ENCODE results near the gene SEMA3A. TPM values are rescaled to one million over a fixed set of nuclear protein-coding genes. Genes with fewer than 3 reads are reported as not detected.
"Not testable (repeated sequence)": the region's sequence is repeated elsewhere in the genome, so short reads cannot be mapped to it uniquely, and the experiment has no call there.

The SEMA3A gene
- total RNA-seq, 4 donors from 2014 or later, result 3.1 to 88.9 (median 6.5) TPM

DNA sequence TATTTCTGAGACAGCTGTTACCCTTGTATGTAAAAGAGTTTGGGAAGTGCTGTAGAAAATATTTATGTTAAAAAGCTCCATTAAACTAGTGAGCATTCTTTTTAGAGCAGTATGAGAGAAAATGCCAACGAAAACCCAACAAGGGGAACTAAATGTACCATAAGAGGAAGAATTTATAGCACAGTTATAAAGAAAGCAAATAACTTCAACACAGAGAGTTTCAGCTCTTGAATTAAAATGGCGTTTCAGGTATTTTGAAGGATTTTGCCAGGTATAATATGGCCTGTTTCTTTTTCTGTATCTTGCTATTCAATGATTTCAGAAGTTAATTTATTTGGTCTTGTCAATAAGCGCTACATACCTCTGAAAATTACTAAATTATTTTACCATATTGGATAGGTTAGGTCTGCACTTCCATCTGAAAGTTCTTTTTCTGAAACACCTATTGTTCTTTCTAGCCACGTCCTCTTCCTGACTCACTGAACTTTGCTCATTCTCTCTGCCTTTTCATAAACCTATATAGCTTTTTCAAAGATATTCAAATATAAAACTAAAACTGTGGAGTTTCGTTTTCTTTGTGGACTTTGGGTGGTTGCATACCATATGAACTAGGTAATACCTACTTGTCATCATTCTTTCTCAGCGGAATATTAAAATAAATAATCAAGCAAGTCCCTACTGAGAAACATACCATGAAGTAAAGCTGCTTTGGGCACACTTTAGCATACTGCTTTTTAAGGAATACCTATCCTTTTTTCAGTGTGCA is 136.1 kb downstream of the SEMA3A start:
- DNase-seq, result no peak
- intact Hi-C loops (cut with DNase I; ENCODE audit: low total_unique reads), result no loop called here
- TF ChIP-seq POLR2A (IDR thresholded peaks at IDR 0.05), result no peak
- TF ChIP-seq, protein P1, sequence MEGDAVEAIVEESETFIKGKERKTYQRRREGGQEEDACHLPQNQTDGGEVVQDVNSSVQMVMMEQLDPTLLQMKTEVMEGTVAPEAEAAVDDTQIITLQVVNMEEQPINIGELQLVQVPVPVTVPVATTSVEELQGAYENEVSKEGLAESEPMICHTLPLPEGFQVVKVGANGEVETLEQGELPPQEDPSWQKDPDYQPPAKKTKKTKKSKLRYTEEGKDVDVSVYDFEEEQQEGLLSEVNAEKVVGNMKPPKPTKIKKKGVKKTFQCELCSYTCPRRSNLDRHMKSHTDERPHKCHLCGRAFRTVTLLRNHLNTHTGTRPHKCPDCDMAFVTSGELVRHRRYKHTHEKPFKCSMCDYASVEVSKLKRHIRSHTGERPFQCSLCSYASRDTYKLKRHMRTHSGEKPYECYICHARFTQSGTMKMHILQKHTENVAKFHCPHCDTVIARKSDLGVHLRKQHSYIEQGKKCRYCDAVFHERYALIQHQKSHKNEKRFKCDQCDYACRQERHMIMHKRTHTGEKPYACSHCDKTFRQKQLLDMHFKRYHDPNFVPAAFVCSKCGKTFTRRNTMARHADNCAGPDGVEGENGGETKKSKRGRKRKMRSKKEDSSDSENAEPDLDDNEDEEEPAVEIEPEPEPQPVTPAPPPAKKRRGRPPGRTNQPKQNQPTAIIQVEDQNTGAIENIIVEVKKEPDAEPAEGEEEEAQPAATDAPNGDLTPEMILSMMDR (IDR thresholded peaks at IDR 0.05), result no peak

DNA sequence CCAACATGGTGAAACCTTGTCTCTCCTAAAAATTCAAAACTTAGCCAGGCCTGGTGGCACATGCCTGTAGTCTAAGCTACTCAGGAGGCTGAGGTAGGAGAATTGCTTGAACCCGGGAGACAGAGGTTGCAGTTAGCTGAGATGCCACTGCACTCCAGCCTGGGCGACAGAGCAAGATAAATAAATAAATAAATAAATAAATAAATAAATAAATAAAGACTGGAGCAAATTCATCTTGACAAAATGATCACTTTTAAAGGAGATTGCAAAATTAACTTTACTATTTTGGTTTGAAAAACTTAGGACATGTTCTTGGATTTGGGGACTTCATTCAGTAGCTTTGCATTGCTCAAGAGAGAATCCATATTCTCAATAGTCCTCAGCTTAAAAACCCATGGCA is 137.0 kb downstream of the SEMA3A start:
- H3K4me1 ChIP-seq, result no peaks in the 10 kb centered on the region
- H3K27ac ChIP-seq, result no peak overlapping the region
- intact Hi-C loops (cut with DNase I; ENCODE audit: low total_unique reads), result no loop called here
- H3K27me3 ChIP-seq, result no peaks in the 10 kb centered on the region
- no peaks in the 10 kb centered on the region for H3K9me3 ChIP-seq
- DNase-seq, result no peak
- no peak for TF ChIP-seq POLR2A (IDR thresholded peaks at IDR 0.05)
- TF ChIP-seq, protein P1 (IDR thresholded peaks at IDR 0.05), result no peak
- H3K4me3 ChIP-seq, result no peak overlapping the region
- no peaks in the 10 kb centered on the region for H3K36me3 ChIP-seq

More for the DNA sequence above, 136.1 kb downstream of the SEMA3A start:
- Histone ChIP-seq H3K27me3 (no peaks in the 10 kb centered on the region), H3K4me3 (no peak overlapping the region), H3K9me3 (no peaks in the 10 kb centered on the region), H3K36me3 (no peaks in the 10 kb centered on the region), H3K27ac (no peak overlapping the region), H3K4me1 (no peaks in the 10 kb centered on the region)

DNA sequence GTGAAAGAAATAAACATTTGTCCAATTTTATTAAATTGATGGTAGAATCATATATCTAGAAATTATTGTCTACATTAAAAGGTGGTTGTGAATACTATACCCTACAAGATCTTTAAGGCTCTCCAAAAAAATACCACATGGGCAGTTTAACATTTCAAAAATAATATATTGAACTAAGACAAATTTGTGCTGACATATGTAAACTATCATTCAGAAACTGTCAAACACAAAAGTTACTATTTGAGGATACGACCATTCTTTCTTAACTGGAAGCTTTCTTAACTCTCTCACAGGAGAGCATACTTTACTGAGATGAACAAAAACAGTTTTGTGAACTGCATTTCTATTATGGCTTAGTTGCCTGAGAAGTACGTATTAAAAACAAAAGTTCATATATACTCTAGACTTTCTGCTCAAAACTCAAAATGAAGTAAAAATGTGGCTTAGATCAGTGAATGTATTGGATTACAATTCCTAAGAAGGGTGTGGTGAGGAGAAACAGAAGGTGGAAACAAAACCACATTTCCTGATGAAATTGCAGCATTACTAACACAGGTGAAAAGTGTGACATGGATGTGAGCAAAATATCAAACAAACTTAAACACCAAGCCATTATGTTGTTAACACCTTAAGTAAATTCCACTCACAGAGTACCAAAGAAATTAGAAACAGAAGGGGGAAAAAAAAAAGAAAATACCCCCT is 138.5 kb downstream of the SEMA3A start:
- no peak overlapping the region for H3K4me3 ChIP-seq
- no peak for TF ChIP-seq POLR2A (IDR thresholded peaks at IDR 0.05)
- TF ChIP-seq, protein P1 (IDR thresholded peaks at IDR 0.05), result no peak

DNA sequence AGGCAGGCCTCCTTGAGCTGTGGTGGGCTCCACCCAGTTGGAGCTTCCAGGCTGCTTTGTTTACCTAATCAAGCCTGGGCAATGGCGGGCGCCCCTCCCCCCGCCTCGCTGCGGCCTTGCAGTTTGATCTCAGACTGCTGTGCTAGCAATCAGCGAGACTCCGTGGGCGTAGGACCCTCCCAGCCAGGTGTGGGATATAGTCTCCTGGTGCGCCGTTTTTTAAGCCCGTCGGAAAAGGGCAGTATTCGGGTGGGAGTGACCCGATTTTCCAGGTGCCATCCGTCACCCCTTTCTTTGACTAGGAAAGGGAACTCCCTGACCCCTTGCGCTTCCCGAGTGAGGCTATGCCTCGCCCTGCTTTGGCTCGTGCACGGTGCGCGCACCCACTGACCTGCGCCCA is 139.4 kb downstream of the SEMA3A start:
- H3K4me1 ChIP-seq; intact Hi-C loops (cut with DNase I; ENCODE audit: low total_unique reads); H3K27ac ChIP-seq; H3K27me3 ChIP-seq; H3K4me3 ChIP-seq; H3K9me3 ChIP-seq; DNase-seq; H3K36me3 ChIP-seq: not testable (repeated sequence)

More for the DNA sequence above, 138.5 kb downstream of the SEMA3A start:
- intact Hi-C loops (cut with DNase I; ENCODE audit: low total_unique reads), result no loop called here
- DNase-seq, result no peak
- Histone ChIP-seq H3K36me3 (no peaks in the 10 kb centered on the region), H3K9me3 (no peaks in the 10 kb centered on the region), H3K27me3 (no peaks in the 10 kb centered on the region), H3K4me1 (no peaks in the 10 kb centered on the region), H3K27ac (no peak overlapping the region)

DNA sequence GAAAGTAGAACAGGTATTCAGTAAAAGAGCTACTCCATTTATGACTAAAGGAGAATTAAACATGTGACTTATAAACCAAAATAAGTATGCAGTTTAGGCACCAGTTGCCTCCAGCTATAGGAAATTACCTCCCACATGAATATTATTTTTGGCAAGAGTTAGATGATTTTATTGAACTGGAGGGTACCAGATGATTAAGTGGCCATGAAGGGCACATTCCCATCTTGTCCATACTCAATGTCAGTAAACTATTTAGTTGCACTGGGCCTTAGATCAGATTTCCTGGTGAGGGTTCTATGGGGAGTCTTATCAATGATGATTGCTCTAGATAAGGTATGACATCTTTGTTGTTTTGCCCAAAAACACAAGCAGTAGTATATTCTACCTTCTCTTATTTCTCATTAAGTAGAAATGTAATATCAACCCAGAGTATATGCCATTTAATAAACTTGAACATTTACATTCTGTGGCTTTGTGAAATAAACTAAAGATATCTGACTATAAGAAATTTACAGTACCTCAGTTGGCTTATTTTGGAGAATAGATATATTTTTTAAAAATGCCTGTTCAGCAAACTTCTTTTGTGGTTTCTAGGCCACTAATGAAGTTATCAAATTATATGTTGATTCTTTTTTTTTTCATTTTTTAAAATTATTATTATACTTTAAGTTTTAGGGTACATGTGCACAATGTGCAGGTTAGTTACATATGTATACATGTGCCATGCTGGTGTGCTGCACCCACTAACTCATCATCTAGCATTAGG is 145.3 kb downstream of the SEMA3A start:
- DNase-seq, result no peak
- H3K27ac ChIP-seq, result no peak overlapping the region
- H3K27me3 ChIP-seq, result no peaks in the 10 kb centered on the region
- intact Hi-C loops (cut with DNase I; ENCODE audit: low total_unique reads), result no loop called here
- H3K4me3 ChIP-seq, result no peak overlapping the region
- H3K36me3 ChIP-seq, result peaks cover 0 to 4% of the 10 kb centered on the region in 2 donors
- no peaks in the 10 kb centered on the region for H3K9me3 ChIP-seq
- TF ChIP-seq, protein P1 (IDR thresholded peaks at IDR 0.05), result no peak
- no peaks in the 10 kb centered on the region for H3K4me1 ChIP-seq
